Kidney (tissue), 14 donors: ENCODE results near the gene U2AF1L4. TPM values are rescaled to one million over a fixed set of nuclear protein-coding genes. Genes with fewer than 3 reads are reported as not detected.

Source experiments
- DNase-seq, 5 donors: peaks; one replicate each; pipeline ENCODE4 v3.0.0-alpha.2; 2013 to 2020
- FAIRE-seq: peaks from 2 replicates; lab custom pipeline; 2012; peaks lifted over from hg19 to GRCh38; lab: Jason Lieb, UNC
- H3K27ac ChIP-seq, 2 donors: one replicate each; pipeline ENCODE4 v1.7.0; 2013; ENCODE audit warnings: low read depth in 2 of 2, low read length in 2 of 2, inconsistent platforms in 1 of 2
- H3K27me3 ChIP-seq: one replicate; pipeline ENCODE4 v1.7.1; 2013; ENCODE audit warnings: low read length, inconsistent platforms; ENCODE audit not compliant: control insufficient read depth, insufficient read depth
- H3K36me3 ChIP-seq, 3 donors: one replicate each; pipeline versions ENCODE4 v1.7.0 to v1.7.1; 2013; ENCODE audit warnings: low read length in 3 of 3, control low read depth in 1 of 3, inconsistent platforms in 1 of 3; ENCODE audit not compliant: insufficient read depth in 3 of 3, control insufficient read depth in 2 of 3
- H3K4me1 ChIP-seq, 3 donors: one replicate each; pipeline versions ENCODE4 v1.7.0 to v1.7.1; 2013; ENCODE audit warnings: low read length in 3 of 3, inconsistent platforms in 1 of 3, low read depth in 1 of 3; ENCODE audit not compliant: control insufficient read depth in 2 of 3, insufficient read depth in 2 of 3
- H3K4me3 ChIP-seq, 3 donors: one replicate each; pipeline versions ENCODE4 v1.7.0 to v1.8.1; 2013; ENCODE audit warnings: low read length in 3 of 3, control low read depth in 1 of 3, inconsistent platforms in 1 of 3
- H3K9ac ChIP-seq, 3 donors: one replicate each; pipeline versions ENCODE4 v1.7.0 to v1.7.1; 2013; ENCODE audit warnings: low read length in 3 of 3, control low read depth in 1 of 3, inconsistent platforms in 1 of 3
- H3K9me3 ChIP-seq, 3 donors: one replicate each; pipeline versions ENCODE4 v1.7.0 to v1.7.1; 2013; ENCODE audit warnings: low read length in 3 of 3, control low read depth in 1 of 3, inconsistent platforms in 1 of 3; ENCODE audit not compliant: control insufficient read depth in 2 of 3, insufficient read depth in 1 of 3
- CTCF ChIP-seq: IDR thresholded peaks from 3 replicates; pipeline ENCODE4 v1.5.1; 2012; ENCODE audit warnings: mild to moderate bottlenecking, moderate library complexity, borderline replicate concordance; ENCODE audit not compliant: insufficient read depth; ENCODE audit errors: extremely low read depth
- intact Hi-C: fragments of 100-400 bp; cut with DNase I; formaldehyde crosslinking; loops from one replicate; pipeline ENCODE4 v1.11.1; 2022
- polyA plus RNA-seq: library from polyadenylated mRNA; stranded (reverse); fragments of 350-450 nt; fragmentation: Illumina TruSeq; extraction: RNeasy Lipid Tissue Mini Kit (QIAGEN cat#74804); gene quantifications from one replicate; pipeline ENCODE4 v1.2.3, GENCODE V29; 2014; ENCODE audit warnings: low read depth, low replicate concordance; ENCODE audit not compliant: insufficient read depth
- total RNA-seq: library from RNA; stranded (reverse); fragmentation: NEBNext Ultra II Directional; extraction: Animal tissue kit (Norgen Biotek cat#: 25700); gene quantifications from one replicate; pipeline ENCODE4 v1.2.1, GENCODE V29; 2021
- donor health status: control.
- donor health status: control.
- donor health status: control.
- donor health status: control.
- donor health status: control.
- donor health status: DM: yes; HTN: yes; CAD: no.
- donor health status: Normal renal cell carcinoma (clear cell type).

U2AF1L4 gene
- total and polyA plus RNA-seq, 2 donors from 2014 or later = 27.4 to 47.7 TPM

- Histone ChIP-seq H3K36me3 (no peaks in the 10 kb centered on the region), H3K4me1 (no peaks in the 10 kb centered on the region), H3K4me3 (no peak overlapping the region), H3K27ac (no peak overlapping the region), H3K9ac (no peak overlapping the region), H3K9me3 (no peaks in the 10 kb centered on the region), H3K27me3 (no peaks in the 10 kb centered on the region)
- FAIRE-seq (no peak), DNase-seq (no peak)
- intact Hi-C loops = no loop called here
- no peak for TF ChIP-seq CTCF
Observed at GRCh38 chr19:35781650-35782049, 36.4 kb upstream of the U2AF1L4 start.

GRCh38 chr19:35780717-35781116 is 35.5 kb upstream of the U2AF1L4 start:
- TF ChIP-seq CTCF = no peak
- Histone ChIP-seq H3K27ac (no peak overlapping the region), H3K9ac (no peak overlapping the region), H3K27me3 (no peaks in the 10 kb centered on the region), H3K36me3 (no peaks in the 10 kb centered on the region), H3K4me3 (no peak overlapping the region), H3K4me1 (peaks cover 0 to 3% (median 0%) of the 10 kb centered on the region in 3 donors), H3K9me3 (no peaks in the 10 kb centered on the region)
- DNase-seq = no peak
- intact Hi-C loops = no loop called here
- FAIRE-seq = no peak

DNA sequence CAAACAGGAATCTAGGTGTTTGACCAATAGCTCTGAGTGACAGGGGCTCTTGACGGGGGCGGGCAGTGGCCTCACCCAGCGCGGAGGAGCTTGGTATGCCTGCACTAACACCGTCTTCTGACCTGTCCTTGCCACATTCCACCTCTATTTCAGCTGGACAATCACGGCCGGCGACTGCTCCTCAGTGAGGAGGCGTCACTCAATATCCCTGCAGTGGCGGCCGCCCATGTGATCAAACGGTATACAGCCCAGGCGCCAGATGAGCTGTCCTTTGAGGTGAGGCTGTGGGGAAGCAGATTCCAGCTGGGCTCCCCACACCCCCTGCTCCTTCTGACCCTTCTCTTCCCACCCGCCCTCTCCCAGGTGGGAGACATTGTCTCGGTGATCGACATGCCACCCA is 34.8 kb upstream of the U2AF1L4 start:
- peaks cover 0 to 3% (median 0%) of the 10 kb centered on the region in 3 donors for H3K4me1 ChIP-seq
- FAIRE-seq = no peak
- H3K9me3 ChIP-seq = no peaks in the 10 kb centered on the region
- no peak overlapping the region for H3K27ac ChIP-seq
- no peak for DNase-seq
- no peaks in the 10 kb centered on the region for H3K27me3 ChIP-seq
- no peaks in the 10 kb centered on the region for H3K36me3 ChIP-seq
- intact Hi-C loops = no loop called here
- no peak for TF ChIP-seq CTCF
- H3K4me3 ChIP-seq = no peak overlapping the region
- no peak overlapping the region for H3K9ac ChIP-seq

- Histone ChIP-seq H3K36me3 (no peaks in the 10 kb centered on the region), H3K27ac (no peak overlapping the region)
- FAIRE-seq = no peak
Observed at GRCh38 chr19:35779033-35779432, 33.8 kb upstream of the U2AF1L4 start.

More at GRCh38 chr19:35779033-35779432, 33.8 kb upstream of the U2AF1L4 start:
- Histone ChIP-seq H3K4me3 (no peak overlapping the region), H3K4me1 (peaks cover 0 to 4% (median 3%) of the 10 kb centered on the region in 3 donors), H3K9ac (no peak overlapping the region), H3K27me3 (no peaks in the 10 kb centered on the region), H3K9me3 (no peaks in the 10 kb centered on the region)
- no peak for DNase-seq
- intact Hi-C loops = no loop called here
- TF ChIP-seq CTCF = no peak
